Measurements from ENCODE around the gene EXOC4. TPM values are rescaled to one million over a fixed set of nuclear protein-coding genes. Genes with fewer than 3 reads are reported as not detected.

EXOC4 gene
- total RNA-seq, 1 experiment from 2014 or later = 75.8 TPM

DNA sequence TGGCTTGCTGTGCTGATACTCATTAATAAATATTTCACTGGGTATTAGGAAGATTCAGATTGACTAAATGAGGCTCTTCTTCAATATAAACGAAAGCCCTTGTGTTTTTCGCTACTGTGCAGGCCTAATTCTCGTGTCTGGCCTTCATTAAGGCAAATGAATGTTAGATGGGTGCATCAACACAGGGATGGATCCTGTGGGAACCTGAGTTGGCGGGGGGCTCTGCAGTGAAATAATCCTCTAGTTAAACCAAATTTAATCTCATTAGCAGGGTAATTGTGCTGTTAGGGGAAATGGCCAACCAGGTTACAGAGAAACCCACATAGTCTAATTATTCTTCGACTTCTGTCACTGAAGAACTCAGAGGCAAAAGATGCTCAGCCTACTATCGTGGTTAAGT, 548.5 kb downstream of the EXOC4 start:
- no peaks in the 10 kb centered on the region for H3K9me3 ChIP-seq (ENCODE audit: control insufficient read depth, low read depth, low read length)
- no peak overlapping the region for H2AFZ ChIP-seq (ENCODE audit: low read length)
- H3K9ac ChIP-seq (ENCODE audit: extremely low read depth, insufficient read length, low read length) = no peak overlapping the region
- H3K79me1 ChIP-seq (ENCODE audit: insufficient read depth, low read depth, low read length, poor library complexity, severe bottlenecking) = no peaks in the 10 kb centered on the region
- no peak overlapping the region for H2BK20ac ChIP-seq (ENCODE audit: low read depth, low read length, poor library complexity, severe bottlenecking)
- H4K20me1 ChIP-seq (ENCODE audit: control insufficient read depth, insufficient read depth, insufficient read length) = no peaks in the 10 kb centered on the region
- H3K4me3 Mint-ChIP-seq = no peak overlapping the region
- H3K79me2 ChIP-seq (ENCODE audit: insufficient read depth, low read length) = no peaks in the 10 kb centered on the region
- H4K91ac ChIP-seq (ENCODE audit: insufficient read length, low read depth, low read length) = no peak overlapping the region
- no peak overlapping the region for H3K27ac ChIP-seq (ENCODE audit: insufficient read length, low read depth, low read length)
- H3K36me3 Mint-ChIP-seq (ENCODE audit: insufficient read depth in 1 of 3, low read depth in 3 of 3) = no peaks in the 10 kb centered on the region
- H2BK5ac ChIP-seq (ENCODE audit: insufficient read length, low read length) = no peak overlapping the region
- no peaks in the 10 kb centered on the region for H3K23me2 ChIP-seq (ENCODE audit: insufficient read length, low read depth, low read length, poor library complexity, severe bottlenecking)
- no peak overlapping the region for H3K27ac Mint-ChIP-seq
- H3K4me2 ChIP-seq (ENCODE audit: insufficient read depth, insufficient read length, low read length) = no peak overlapping the region
- H3K4me1 ChIP-seq (ENCODE audit: insufficient read depth, low read length) = no peaks in the 10 kb centered on the region
- H2BK120ac ChIP-seq (ENCODE audit: low read depth, low read length, poor library complexity, severe bottlenecking) = no peak overlapping the region
- TF ChIP-seq, protein P1, sequence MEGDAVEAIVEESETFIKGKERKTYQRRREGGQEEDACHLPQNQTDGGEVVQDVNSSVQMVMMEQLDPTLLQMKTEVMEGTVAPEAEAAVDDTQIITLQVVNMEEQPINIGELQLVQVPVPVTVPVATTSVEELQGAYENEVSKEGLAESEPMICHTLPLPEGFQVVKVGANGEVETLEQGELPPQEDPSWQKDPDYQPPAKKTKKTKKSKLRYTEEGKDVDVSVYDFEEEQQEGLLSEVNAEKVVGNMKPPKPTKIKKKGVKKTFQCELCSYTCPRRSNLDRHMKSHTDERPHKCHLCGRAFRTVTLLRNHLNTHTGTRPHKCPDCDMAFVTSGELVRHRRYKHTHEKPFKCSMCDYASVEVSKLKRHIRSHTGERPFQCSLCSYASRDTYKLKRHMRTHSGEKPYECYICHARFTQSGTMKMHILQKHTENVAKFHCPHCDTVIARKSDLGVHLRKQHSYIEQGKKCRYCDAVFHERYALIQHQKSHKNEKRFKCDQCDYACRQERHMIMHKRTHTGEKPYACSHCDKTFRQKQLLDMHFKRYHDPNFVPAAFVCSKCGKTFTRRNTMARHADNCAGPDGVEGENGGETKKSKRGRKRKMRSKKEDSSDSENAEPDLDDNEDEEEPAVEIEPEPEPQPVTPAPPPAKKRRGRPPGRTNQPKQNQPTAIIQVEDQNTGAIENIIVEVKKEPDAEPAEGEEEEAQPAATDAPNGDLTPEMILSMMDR (conservative IDR thresholded peaks at IDR 0.05) = no peak
- H4K8ac ChIP-seq (replicated peaks; ENCODE audit: insufficient read length, low read depth, low read length) = no peak overlapping the region
- H2AK5ac ChIP-seq (ENCODE audit: insufficient read length, low read length) = no peak overlapping the region
- no peaks in the 10 kb centered on the region for H3K27me3 ChIP-seq (ENCODE audit: insufficient read depth, low read length)
- H3K14ac ChIP-seq (ENCODE audit: insufficient read depth, low read length) = no peak overlapping the region
- H2BK15ac ChIP-seq (ENCODE audit: low read depth, low read length) = no peak overlapping the region
- no peak overlapping the region for H3K4ac ChIP-seq (ENCODE audit: low read depth, low read length)
- no peaks in the 10 kb centered on the region for H3K27me3 Mint-ChIP-seq (ENCODE audit: low read depth)
- H3K9me3 Mint-ChIP-seq = no peaks in the 10 kb centered on the region
- H2BK12ac ChIP-seq (ENCODE audit: insufficient read length, low read depth, low read length) = no peak overlapping the region
- WGBS (ENCODE audit: extremely low coverage, insufficient read length, low lambda C conversion rate) = no CpG with 5 or more reads among the region's 6 CpGs
- no peak overlapping the region for H3K23ac ChIP-seq (ENCODE audit: insufficient read length, low read depth, low read length)
- no peak overlapping the region for H3K18ac ChIP-seq (ENCODE audit: insufficient read length, low read depth, low read length)
- no peak for DNase-seq
- no peaks in the 10 kb centered on the region for H3K4me1 Mint-ChIP-seq
- no peak overlapping the region for H3K56ac ChIP-seq (ENCODE audit: insufficient read length, low read depth, low read length)
- no peak overlapping the region for H3T11ph ChIP-seq (ENCODE audit: low read length)
- no peak overlapping the region for H4K5ac ChIP-seq (ENCODE audit: insufficient read length, low read depth, low read length)
